Cerebellar cortex (tissue), 1 donor: Measurements from ENCODE around the gene FUT2.
"Not testable (repeated sequence)": the region's sequence is repeated elsewhere in the genome, so short reads cannot be mapped to it uniquely, and the experiment has no call there.

Source experiments
- DNase-seq: peaks from one replicate; pipeline ENCODE4 v3.0.0-alpha.2; 2015; ENCODE audit warnings: low spot score

The FUT2 gene

GRCh38 chr19:48702701-48703100 lies 6.9 kb downstream of the FUT2 start:
- DNase-seq = no peak

- no peak for DNase-seq
Observed at GRCh38 chr19:48703316-48703715, 7.5 kb downstream of the FUT2 start.

GRCh38 chr19:48705431-48705830 lies 9.7 kb downstream of the FUT2 start:
- DNase-seq = no peak

GRCh38 chr19:48708471-48708870 lies 12.7 kb downstream of the FUT2 start:
- no peak for DNase-seq

GRCh38 chr19:48711106-48711662 lies 15.4 kb downstream of the FUT2 start:
- DNase-seq = no peak

GRCh38 chr19:48713041-48713863 lies 17.5 kb downstream of the FUT2 start:
- peak; percentile 56 for DNase-seq

GRCh38 chr19:48713864-48714755 lies 18.3 kb downstream of the FUT2 start:
- peak; percentile 100 for DNase-seq

GRCh38 chr19:48714759-48715675 lies 19.2 kb downstream of the FUT2 start:
- DNase-seq = no peak

GRCh38 chr19:48715681-48716171 lies 20.0 kb downstream of the FUT2 start:
- peak; percentile 46 for DNase-seq

GRCh38 chr19:48716562-48717291 lies 21.0 kb downstream of the FUT2 start:
- peak; percentile 75 for DNase-seq

- not testable (repeated sequence) for DNase-seq
Observed at GRCh38 chr19:48718106-48718505, 22.3 kb downstream of the FUT2 start.

GRCh38 chr19:48718711-48719231 lies 23.0 kb downstream of the FUT2 start:
- no peak for DNase-seq

GRCh38 chr19:48719263-48720171 lies 23.7 kb downstream of the FUT2 start, which contains the start of gene MAMSTR:
Gene MAMSTR (minus strand): TSS chr19:48719725. CDS start chr19:48719031, 694 bp downstream.
- DNase-seq = no peak

- no peak for DNase-seq
Observed at GRCh38 chr19:48720251-48720612, 24.5 kb downstream of the FUT2 start.

GRCh38 chr19:48720613-48721296 lies 25.0 kb downstream of the FUT2 start:
- DNase-seq = peak; percentile 100

GRCh38 chr19:48722196-48722708 lies 26.5 kb downstream of the FUT2 start:
- no peak for DNase-seq

- DNase-seq = peak; percentile 84
Observed at GRCh38 chr19:48724796-48725753, 29.3 kb downstream of the FUT2 start.
